NB4 (cell line): ENCODE data around the gene CIAO1.

Experiments
- DNase-seq: peaks from one replicate; pipeline ENCODE4 v3.0.0; 2010; ENCODE audit warnings: low read depth
- H3K4me3 ChIP-seq: one replicate; pipeline ENCODE4 v1.5.1; 2011; ENCODE audit warnings: mild to moderate bottlenecking, low read depth, low read length, moderate library complexity
- CTCF ChIP-seq: IDR thresholded peaks from one replicate; pipeline ENCODE4 v1.5.1; 2012; ENCODE audit warnings: low read depth, low read length
- MAX ChIP-seq: IDR thresholded peaks from 2 replicates; pipeline ENCODE4 v1.6.1; 2011; ENCODE audit warnings: low read depth, low read length
- MYC ChIP-seq: IDR thresholded peaks from 2 replicates; pipeline ENCODE4 v1.6.1; 2011; ENCODE audit warnings: low read depth, low read length
- POLR2A ChIP-seq: IDR thresholded peaks from 2 replicates; pipeline ENCODE4 v1.6.1; 2011; ENCODE audit warnings: mild to moderate bottlenecking; ENCODE audit not compliant: insufficient read length; ENCODE audit errors: extremely low read depth

Gene CIAO1

GRCh38 chr2:96250188-96250587 lies 15.8 kb upstream of the CIAO1 start:
- no peak for DNase-seq

GRCh38 chr2:96251721-96252292 lies 14.2 kb upstream of the CIAO1 start:
- peak; percentile 58 for DNase-seq
- TF ChIP-seq POLR2A (no peak), MYC (no peak), MAX (no peak), CTCF (no peak)
- H3K4me3 ChIP-seq, result no peak overlapping the region

More at GRCh38 chr2:96250188-96250587, 15.8 kb upstream of the CIAO1 start:
- TF ChIP-seq CTCF (no peak), POLR2A (no peak), MYC (no peak), MAX (no peak)
- no peak overlapping the region for H3K4me3 ChIP-seq

- DNase-seq, result no peak
- TF ChIP-seq POLR2A (no peak), MAX (no peak), MYC (no peak), CTCF (no peak)
- H3K4me3 ChIP-seq, result no peak overlapping the region
These were observed 13.5 kb upstream of the CIAO1 start for GRCh38 chr2:96252526-96252925.

GRCh38 chr2:96253006-96253405 lies 13.0 kb upstream of the CIAO1 start:
- no peak overlapping the region for H3K4me3 ChIP-seq
- no peak for DNase-seq
- TF ChIP-seq MYC, result no peak
- TF ChIP-seq CTCF, result no peak
- TF ChIP-seq POLR2A, result no peak
- no peak for TF ChIP-seq MAX

GRCh38 chr2:96254571-96254970 lies 11.5 kb upstream of the CIAO1 start:
- no peak for DNase-seq

More at GRCh38 chr2:96254571-96254970, 11.5 kb upstream of the CIAO1 start:
- TF ChIP-seq MYC (no peak), MAX (no peak), POLR2A (no peak), CTCF (no peak)
- H3K4me3 ChIP-seq, result no peak overlapping the region
